Superior temporal gyrus (tissue), 1 donor: ENCODE measurements around the gene CHRNB1.

ENCODE experiments used
- DNase-seq: peaks from one replicate; pipeline ENCODE4 v3.0.0-alpha.2; 2016; ENCODE audit errors: extremely low spot score

The CHRNB1 gene

DNA sequence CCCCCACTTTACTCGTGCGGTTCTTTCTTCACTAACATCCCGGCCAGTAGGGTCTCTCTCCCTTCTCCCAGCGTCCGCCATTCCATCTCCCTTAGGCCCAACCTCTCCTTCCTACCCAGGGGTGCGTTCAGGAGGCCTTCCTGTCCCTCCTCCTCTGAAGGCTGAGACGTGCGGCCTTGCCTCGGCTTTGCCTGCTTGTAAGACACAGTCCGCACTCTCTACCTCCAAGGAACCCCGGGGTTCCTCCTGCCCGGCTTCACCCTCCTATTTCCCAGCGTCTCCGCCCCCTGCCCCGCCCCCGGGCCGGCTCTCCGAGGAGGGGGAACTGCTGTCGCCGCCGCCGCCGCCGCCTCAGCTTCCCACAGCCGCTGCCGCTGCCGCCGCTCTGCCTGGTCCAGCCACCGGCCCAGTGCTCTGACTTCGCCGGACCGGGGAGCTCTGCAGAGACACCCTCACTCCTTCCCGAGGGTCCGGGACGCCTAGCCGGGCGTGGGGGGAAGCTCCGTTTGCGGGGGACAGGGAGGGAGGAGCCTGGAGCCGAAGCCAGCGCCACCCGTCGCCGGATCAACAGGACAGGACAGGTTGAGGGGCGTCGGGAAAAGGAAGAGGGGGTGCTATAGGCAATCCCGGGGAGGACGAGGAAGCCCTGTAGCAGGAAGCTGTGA, 6.8 kb upstream of the CHRNB1 start:
- no peak for DNase-seq

DNA sequence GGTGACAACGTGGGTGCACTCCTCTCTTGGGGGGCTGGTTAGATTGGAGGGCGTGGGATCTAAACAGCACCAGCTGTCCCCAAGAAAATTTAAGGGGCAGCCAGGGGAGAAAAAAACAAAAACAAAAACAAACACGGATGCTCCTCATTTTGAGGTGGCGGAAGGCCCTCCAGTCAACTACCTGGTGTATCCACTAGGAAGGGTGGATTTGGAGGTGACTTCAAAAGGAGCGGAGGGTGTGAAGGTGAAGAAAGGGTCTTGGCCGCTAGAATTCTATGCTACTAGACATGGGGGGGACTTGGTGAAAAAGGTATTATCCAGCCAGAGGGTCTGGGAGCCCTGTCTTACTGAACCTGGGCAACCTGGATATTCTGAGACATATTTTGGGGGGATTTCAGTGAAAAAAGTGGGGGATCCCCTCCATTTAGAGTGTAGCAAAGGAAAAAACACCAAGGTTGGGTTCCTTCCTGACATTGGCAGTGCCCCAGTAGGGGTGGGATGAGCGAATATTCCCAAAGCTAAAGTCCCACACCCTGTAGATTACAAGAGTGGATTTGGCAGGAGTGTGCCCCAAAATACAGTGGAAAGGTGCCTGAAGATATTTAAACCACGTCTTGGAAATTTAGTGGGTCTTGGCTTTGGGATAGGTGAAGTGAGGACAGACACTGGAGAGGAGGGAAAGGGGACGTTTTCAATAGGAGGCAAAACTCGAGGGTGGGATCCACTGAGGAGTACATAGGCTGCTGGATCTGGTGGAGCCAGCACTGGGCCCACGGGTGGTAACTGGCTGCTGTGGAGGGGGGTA, 6.0 kb upstream of the CHRNB1 start:
- DNase-seq = no peak

DNA sequence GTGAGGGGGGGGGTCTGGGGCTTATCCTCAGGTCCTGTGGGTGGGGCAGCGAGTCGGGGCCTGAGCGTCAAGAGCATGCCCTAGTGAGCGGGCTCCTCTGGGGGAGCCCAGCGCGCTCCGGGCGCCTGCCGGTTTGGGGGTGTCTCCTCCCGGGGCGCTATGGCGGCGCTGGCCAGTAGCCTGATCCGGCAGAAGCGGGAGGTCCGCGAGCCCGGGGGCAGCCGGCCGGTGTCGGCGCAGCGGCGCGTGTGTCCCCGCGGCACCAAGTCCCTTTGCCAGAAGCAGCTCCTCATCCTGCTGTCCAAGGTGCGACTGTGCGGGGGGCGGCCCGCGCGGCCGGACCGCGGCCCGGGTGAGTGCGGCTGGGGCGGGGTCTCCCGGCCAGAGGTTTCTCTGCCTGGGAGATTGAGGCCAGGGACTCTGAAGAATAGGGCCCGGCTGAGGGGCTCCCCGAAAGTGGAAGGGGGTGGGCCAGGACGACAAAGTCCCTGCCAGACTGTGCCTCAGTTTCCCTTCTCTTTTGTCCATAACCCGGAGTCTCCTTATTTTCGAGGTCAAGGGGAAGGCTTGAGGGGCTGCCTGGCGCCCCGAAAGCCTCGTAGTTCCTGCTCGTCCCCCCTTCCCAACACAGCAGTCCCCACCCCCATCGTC, 5.3 kb upstream of the CHRNB1 start, which contains the start of gene FGF11:
Gene FGF11 (plus strand): TSS at position 51 of the 651 bp plus-strand sequence. CDS start 109 bp downstream, at position 160.
- no peak for DNase-seq

DNA sequence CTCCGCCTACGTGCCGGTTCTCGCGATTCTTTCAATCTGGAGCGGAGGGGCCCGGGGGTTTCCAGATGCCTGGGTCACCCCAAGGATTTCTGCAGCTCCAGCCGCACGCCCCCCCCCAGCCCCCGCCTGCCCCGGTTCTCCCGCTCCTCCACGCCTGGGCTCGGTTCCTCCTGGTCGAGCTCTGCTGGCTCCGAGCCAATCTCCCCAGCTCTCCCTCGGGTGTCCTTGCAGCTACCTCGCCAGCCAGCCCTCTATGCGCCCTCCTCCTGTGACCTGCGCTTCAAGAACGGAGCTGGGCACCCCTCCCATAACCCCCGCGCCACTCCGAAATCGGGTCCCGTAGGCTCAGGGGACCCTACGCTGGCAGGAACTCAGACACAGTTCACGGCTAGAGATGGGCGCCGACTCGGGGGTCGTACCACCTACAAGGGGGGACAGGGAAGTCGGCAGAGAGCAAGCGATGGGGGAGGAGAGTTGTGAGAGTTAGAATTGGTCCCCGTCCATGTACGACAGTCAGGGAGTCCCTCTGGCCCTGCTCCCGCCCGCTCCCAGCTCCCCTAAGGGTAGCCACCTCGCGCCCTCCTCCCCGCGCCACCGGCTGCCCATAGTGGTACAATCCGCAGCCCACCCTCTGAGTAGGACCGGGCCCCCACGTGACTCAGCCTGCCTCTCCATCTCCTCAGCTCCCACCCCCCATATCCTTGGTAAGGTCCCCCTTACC, 4.6 kb upstream of the CHRNB1 start:
- DNase-seq = no peak

DNA sequence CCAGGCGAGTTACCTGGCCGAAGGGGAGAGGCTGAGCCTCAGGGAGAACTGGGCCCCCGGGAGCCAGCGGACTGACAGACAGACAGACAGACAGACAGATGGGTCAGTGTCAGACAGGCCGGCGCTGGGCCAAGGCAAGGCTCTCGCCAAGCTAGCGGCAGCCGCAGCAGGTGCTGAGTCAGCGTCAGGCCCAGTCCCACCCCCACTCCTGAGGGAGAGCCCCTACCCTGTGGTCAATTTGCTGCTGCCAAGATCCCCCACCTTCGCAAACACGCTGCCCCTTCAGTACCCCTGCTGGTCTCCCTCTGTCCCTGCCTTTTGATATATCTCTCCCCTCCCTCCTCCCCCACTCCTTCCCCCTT, 4.0 kb upstream of the CHRNB1 start:
- DNase-seq = no peak

DNA sequence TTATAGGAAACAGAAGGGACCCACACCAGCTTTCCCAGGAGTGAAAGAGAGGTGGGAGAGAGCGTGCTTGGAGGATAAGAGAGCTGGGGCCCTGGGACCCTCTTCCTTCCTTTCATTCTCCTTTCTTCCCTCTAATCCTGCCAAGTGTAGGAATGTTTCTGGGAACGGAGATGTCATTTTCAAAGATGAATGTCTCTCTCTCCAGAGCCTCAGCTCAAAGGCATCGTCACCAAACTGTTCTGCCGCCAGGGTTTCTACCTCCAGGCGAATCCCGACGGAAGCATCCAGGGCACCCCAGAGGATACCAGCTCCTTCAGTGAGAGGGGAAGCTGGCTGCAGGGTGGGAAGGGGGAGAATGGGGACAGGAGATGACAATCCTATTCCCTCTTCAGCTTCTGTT, 3.6 kb upstream of the CHRNB1 start:
- DNase-seq = no peak

DNA sequence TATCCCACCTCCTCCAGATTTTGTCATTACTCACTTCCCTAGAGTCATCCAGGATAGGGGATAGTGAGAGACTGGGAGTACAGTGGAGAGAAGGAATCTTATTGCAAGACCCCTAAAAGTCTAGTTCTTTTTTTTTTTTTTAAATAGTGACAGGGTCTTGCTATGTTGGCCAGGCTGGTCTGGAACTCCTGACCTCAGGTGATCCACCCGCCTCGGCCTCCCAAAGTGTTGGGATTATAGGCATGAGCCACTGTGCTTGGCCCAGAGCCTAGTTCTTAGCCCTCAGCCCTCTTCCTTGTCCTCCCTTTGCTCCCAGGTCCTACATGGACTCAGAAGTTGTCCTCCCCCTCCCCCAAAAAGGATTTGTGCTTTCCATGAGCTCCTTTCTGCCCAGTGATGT, 2.7 kb upstream of the CHRNB1 start:
- no peak for DNase-seq

DNA sequence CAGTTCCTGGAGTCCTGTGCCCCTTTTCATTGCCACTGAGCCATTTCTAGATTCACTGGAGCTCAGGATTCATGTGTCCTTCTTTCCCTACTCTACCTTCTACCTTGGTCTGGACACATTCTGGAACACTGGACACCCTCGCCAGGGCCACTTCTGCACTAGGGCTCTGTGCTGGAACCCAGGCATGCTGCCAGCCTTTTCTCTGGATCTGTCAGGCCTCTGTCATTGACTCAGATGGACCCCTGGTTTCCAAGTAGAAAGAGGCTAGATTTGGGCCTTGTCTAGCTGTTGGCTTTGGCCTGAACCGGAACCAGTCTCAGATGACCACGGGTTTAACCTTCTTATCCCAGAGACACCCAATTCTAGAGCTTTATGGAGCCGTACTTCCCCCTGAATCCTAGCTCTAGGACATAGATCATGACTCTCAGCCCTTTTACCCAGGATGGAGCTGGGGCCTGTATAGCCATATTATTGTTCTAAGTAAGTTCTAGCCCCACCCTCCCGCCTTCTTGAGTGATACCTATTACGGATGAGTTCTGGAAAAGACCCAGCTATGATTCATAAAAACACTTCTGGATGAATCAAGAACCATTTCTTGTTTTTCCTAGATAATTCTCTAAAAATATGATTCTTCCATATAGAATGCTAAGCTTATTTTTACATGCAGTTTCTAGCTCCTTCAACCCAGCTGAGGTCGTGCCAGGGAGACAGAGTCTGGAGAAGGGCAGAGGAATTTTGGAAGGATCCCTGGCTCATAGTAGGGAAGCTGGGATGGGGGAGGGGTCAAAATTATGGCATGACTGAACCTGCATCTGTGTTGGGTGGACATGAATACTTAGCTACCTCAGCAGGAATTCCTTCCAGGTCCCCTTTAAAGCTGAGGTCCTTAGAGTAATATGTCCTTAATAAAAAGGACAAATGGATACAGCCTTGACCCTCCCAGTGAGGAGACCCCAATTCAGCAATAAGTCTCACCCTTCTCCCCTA, 1.1 kb upstream of the CHRNB1 start:
- no peak for DNase-seq

DNA sequence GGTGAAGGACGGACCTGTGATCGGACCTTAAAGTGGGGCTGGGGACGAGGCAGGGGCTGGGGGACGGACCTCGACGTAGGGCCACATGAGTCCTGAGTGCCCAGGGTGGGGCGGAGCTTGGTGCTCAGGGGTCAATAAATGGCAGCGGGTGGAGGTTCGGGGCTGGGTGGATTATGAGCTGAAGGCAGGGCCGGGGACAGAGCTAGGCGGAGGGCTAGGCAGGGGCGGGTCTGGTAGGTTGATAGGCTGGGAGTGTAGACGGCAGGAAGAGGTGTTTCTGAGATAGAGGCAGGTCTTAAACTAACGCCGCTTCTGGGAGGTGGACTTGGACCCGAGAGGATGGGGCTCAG, 733 bp downstream of the CHRNB1 start:
- DNase-seq = no peak

DNA sequence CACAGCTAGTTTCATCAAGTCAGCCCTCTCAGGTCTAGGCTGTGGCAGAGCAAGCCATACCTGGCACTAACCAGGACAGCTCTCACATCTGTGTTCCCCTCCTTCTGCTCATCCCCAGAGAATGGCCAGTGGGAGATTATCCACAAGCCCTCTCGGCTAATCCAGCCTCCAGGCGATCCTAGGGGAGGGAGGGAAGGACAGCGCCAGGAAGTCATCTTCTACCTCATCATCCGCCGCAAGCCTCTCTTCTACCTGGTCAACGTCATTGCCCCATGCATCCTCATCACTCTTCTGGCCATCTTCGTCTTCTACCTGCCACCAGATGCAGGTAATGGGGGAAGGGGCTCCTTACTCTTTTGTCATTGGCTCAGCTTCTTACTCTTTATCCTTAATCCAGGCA, 3.6 kb downstream of the CHRNB1 start:
- no peak for DNase-seq

DNA sequence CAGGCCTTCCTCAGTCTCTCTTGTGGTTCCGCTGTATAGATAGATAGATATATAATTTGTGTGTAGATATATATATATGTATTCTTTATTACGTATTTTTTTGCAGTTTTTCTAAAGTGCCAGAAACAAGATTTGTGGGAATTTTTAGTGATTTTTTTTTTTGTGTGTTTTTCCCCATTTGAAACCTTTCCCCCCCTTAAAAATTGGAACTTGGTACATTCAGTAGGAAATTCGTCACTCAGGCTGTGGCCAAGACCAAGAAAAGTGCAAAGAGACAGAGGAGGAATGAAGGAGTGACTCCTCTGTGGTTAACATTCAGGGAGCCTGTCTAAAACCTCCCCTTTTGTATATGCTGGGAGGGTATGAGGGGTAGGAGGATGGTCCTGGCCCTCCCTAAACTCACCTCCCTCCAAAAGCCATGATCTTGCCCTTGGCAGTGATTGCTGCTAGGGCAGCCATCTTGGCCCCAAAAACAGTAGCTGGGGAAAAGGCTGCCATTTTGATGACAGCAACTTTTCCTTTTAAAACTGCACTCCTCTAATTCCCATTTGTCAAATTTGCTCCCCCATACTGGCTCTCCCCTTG, 15.2 kb downstream of the CHRNB1 start:
- DNase-seq = no peak

DNA sequence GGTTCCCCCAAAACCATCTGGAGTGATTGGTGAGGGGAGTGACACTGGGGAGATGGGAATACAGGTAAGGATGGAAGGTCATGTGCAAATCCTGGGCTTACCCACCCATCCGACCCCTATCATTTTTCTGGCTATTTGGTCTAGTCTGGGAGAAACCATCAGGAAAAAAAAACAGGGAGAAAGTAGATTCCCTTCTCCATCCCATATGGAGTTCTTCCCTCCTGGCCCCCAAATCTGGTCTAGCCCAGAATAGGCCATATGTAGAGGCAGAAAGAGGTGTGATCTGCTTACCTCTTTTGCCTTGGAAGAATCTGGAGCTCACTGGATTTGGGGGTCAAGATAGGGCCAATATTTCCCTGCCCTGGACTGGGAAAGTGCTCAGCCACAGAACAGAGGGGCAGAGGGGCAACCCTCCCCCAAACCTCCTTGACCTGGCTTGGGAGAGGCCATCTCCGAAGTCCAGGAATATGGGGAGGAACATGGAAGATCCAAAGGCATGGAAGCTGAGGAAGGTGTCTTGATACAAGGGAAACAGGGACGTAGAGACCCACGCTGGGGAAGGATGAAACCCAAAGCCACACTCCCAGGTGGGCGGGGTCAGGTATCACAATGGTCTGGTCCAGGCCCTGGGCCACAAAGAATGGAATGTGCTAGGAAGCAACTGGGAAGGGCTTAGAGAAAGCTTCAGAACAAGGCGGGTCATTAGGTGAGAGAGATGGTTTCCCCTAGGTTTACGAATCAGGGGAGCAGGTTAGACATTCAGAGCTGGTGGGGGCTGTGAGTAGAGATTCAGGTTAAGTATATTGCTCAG, 16.2 kb downstream of the CHRNB1 start:
- DNase-seq = no peak

DNA sequence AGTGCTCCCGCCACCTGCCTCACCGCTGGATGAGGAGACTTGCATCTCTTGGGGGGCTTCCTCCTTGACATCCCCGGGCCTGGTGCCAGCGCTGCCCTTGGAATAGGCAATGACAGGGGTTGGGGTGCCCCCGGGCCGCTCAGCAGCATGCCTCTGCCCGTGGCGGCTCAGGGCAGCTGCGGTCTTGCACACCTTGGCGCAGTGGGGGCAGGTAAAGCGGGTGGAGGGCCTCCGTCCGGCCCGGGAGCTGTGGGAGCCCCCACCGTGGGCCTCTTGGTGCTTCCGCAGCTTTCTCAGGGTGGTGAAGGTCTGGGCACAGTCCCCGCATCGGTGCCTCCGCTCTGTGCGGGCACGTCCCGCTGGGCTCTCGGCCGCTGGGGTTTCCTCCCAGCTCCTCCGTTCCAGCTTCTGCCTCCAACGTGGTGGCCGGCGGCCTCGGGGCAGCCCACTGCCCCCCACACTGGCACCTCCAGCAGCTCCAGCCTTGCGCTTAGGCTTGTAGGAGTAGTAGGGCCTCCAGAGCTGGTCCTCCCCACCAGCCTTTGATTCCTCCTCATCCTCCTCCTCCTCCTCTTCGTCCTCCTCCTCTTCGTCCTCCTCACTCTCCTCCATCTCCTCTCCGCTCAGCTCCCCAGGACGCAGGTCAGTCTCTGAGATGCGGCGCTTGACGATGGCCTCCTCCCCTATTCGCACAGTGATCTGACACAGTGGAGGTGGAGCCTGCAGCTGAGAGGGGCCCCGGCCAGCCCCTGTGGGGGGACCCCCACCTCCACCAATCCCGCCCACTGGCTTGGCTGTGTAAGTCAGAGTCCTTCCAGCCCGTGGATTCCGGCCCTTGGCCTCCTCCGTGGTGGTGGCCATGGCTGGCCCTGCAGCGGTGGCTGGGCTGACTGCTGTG, 17.9 kb downstream of the CHRNB1 start:
- no peak for DNase-seq

DNA sequence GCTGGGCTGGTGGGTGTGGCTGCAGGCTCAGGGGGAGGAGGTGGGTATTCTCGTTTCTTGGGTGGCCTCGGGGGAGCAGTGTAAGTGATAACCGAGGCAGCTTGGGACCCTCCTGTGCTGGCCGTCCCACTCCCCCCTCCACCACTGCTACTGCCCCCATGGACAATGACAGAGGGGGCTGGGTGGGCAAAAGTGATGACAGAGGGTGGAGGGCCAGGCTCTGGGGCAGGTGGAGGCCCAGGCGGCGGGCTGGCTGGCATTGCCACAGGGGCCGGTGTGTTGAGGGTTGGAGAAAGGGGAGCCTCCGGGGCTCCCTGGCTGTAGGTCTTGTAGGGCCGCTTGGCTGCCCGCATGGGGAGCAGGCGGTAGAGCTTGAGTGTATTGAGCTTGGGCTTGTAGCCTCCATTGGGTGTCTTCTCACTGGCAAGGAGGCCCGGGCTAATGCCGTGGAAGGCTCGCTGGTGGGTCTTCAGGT, 18.5 kb downstream of the CHRNB1 start:
- no peak for DNase-seq

DNA sequence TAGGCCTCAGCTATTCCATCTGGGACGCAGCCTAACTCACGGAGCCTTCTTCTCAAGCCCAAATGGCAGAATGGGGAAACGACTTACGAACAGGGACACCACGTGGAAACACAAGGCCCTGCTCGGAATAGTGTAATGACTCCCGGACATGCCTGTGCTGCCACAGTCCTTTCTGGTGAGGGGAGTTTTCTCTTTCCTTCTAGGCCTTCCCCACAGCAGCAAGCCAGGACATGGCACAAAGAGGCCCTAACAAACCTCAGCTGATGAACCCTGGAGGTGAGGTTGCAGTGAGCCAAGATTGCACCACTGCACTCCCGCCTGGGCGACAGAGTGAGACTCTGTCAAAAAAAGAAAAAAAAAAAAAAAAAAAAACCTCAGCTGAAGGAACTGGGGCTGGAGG, 19.2 kb downstream of the CHRNB1 start:
- DNase-seq = no peak

DNA sequence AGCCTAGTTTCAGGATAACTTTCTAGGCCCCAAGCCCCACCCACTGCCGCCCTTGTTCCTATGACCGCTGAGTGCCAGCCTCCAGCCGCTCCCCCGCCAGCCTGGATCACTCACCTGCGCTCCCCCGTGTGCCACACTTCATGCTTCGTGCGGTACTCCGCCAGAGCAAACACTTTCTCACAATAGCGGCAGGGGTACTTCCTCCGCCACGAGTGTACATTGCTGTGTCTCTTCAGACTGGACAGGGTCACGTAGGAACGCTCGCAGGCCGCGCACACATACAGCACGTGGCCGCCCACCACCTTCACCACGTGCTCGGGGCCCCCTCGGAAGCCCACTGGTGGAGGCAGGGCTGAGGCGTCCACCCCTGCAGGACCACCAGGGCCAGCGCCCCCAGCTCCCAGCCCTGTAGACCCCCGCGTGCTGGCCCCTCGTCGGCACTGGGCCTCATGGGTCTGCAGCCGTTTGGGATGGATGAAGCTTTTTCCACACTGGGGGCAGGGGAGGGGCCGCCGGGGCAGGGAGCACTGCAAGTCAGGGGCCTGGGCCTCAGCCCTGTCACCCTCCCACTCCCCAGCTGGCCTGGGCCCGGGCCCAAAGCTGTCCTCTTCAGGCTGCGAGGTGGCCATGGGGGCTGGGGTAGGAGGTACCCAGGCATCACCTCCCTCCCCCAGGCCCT, 20.9 kb downstream of the CHRNB1 start:
- no peak for DNase-seq

DNA sequence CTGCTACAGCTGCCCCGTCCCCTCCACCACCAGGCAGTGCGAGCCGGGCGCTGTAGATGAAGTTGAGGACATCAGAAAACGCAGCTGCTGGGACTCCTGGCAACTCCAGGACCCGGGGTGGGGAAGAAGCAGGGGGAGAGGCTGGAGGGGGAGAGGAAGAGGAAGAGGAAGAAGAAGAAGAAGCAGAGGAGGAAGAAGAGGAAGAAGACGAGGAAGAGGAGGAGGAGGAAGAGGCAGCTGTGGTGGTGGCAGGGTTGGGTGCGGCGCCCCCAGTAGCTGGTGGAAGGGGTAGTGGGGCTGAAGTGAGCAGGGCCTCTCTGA, 21.4 kb downstream of the CHRNB1 start:
- no peak for DNase-seq

DNA sequence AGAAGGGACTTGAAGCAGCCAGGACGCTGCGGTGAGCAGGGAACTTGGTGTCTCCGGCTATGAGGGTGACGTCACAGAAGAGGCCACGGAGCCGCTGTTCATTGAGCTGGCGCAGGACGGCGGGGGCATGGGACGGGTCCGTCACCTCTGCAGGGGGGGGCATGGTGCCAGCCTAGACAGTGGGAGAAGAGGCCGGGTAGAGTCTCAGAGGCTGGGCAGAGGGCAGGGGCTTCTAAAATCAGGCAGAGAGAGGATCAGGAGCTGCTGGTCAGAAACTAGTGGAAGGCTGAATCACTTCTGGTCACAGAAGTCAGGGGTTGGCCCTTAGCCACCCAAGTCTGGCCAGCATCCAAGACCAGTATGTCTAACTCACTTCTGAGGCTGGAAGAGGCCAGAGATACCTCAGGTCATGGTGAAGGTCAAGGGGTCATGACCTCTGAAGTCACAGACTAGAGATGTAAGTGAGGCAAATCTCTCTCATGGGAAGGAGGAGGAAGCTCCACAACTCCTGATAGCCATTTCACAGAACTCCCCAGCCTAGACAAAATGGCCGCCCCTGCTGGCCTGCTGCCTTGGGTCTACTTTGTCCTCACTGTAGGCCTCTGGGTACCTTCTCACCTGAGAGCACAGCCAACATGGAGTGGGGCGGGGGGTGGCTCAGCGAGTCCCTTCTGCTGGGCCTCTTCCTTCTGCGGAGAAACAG, 21.9 kb downstream of the CHRNB1 start:
- no peak for DNase-seq
